ENCODE data around the gene NOP53. TPM values are rescaled to one million over a fixed set of nuclear protein-coding genes. Genes with fewer than 3 reads are reported as not detected.

NOP53 gene
- total RNA-seq, 1 donor from 2014 or later = 282 TPM

DNA sequence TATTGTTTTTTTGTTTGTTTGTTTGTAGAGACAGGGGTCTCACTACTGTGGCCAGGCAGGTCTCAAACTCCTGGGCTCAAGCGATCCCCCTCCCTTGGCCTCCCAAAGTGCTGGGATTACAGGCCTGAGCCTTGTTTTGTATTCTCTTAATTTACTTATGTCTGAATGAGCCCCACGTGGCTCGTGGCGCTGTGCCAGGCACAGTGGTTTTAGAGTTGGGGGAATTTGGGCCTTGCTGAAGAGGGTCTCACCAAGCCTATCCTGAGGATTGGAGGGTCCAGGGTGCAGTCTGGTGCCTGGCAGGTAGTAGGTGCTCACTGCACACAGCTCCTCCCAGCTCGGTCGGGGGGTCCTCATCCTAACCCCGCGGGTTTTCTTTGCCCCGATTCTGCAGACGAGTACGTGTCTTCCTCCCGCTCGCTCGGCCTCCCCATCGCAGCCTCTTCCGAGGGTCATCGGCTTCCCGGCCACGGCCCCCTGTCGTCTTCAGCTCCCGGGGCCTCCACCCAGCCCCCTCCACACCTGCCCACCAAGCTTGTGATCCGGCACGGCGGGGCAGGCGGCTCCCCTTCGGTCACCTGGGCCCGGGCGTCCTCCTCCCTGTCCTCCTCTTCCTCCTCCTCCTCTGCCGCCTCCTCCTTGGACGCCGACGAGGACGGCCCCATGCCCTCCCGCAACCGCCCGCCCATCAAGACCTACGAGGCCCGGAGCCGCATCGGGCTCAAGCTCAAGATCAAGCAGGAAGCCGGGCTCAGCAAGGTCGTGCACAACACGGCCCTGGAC is 44.2 kb upstream of the NOP53 start:
- Histone ChIP-seq H3K9me3 (no peaks in the 10 kb centered on the region), H3K27me3 (ENCODE audit: low read depth) (no peaks in the 10 kb centered on the region), H3K27ac (no peak overlapping the region), H3K4me1 (peaks cover 6% of the 10 kb centered on the region), H3K4me3 (no peak overlapping the region), H3K36me3 (peaks cover 51% of the 10 kb centered on the region)
- ATAC-seq (no peak), DNase-seq (no peak)
- intact Hi-C loops (cut with DNase I) = no loop called here
- TF ChIP-seq, protein P1, sequence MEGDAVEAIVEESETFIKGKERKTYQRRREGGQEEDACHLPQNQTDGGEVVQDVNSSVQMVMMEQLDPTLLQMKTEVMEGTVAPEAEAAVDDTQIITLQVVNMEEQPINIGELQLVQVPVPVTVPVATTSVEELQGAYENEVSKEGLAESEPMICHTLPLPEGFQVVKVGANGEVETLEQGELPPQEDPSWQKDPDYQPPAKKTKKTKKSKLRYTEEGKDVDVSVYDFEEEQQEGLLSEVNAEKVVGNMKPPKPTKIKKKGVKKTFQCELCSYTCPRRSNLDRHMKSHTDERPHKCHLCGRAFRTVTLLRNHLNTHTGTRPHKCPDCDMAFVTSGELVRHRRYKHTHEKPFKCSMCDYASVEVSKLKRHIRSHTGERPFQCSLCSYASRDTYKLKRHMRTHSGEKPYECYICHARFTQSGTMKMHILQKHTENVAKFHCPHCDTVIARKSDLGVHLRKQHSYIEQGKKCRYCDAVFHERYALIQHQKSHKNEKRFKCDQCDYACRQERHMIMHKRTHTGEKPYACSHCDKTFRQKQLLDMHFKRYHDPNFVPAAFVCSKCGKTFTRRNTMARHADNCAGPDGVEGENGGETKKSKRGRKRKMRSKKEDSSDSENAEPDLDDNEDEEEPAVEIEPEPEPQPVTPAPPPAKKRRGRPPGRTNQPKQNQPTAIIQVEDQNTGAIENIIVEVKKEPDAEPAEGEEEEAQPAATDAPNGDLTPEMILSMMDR (IDR thresholded peaks at IDR 0.05) = no peak

GRCh38 chr19:47701717-47702552 is 43.4 kb upstream of the NOP53 start:
- DNase-seq = no peak
- H3K9me3 ChIP-seq = no peaks in the 10 kb centered on the region
- TF ChIP-seq, protein P1 (IDR thresholded peaks at IDR 0.05) = no peak
- intact Hi-C loops (cut with DNase I) = no loop called here
- peaks cover 6% of the 10 kb centered on the region for H3K4me1 ChIP-seq
- H3K4me3 ChIP-seq = no peak overlapping the region
- H3K36me3 ChIP-seq = peaks cover 47% of the 10 kb centered on the region
- no peaks in the 10 kb centered on the region for H3K27me3 ChIP-seq (ENCODE audit: low read depth)
- ATAC-seq = no peak
- no peak overlapping the region for H3K27ac ChIP-seq

- intact Hi-C loops (cut with DNase I) = no loop called here
- ATAC-seq = no peak
- Histone ChIP-seq H3K27ac (no peak overlapping the region), H3K27me3 (ENCODE audit: low read depth) (no peaks in the 10 kb centered on the region), H3K9me3 (no peaks in the 10 kb centered on the region), H3K4me1 (peaks cover 5% of the 10 kb centered on the region), H3K4me3 (no peak overlapping the region), H3K36me3 (peaks cover 47% of the 10 kb centered on the region)
- TF ChIP-seq, protein P1 (IDR thresholded peaks at IDR 0.05) = no peak
- DNase-seq = no peak
Observed at GRCh38 chr19:47702671-47703070, 42.7 kb upstream of the NOP53 start.

- Histone ChIP-seq H3K9me3 (no peaks in the 10 kb centered on the region), H3K27me3 (ENCODE audit: low read depth) (no peaks in the 10 kb centered on the region), H3K4me3 (no peak overlapping the region), H3K36me3 (peaks cover 45% of the 10 kb centered on the region), H3K4me1 (no peaks in the 10 kb centered on the region), H3K27ac (no peak overlapping the region)
- intact Hi-C loops (cut with DNase I) = no loop called here
- ATAC-seq = no peak
- TF ChIP-seq, protein P1 (IDR thresholded peaks at IDR 0.05) = no peak
- no peak for DNase-seq
Observed at GRCh38 chr19:47703301-47703700, 42.0 kb upstream of the NOP53 start.

GRCh38 chr19:47704024-47704423 is 41.3 kb upstream of the NOP53 start:
- no peaks in the 10 kb centered on the region for H3K4me1 ChIP-seq
- H3K4me3 ChIP-seq = no peak overlapping the region
- no peaks in the 10 kb centered on the region for H3K27me3 ChIP-seq (ENCODE audit: low read depth)
- H3K36me3 ChIP-seq = peaks cover 38% of the 10 kb centered on the region
- H3K9me3 ChIP-seq = no peaks in the 10 kb centered on the region
- no peak overlapping the region for H3K27ac ChIP-seq
- intact Hi-C loops (cut with DNase I) = no loop called here
- DNase-seq (no peak), ATAC-seq (no peak)
- TF ChIP-seq, protein P1 (IDR thresholded peaks at IDR 0.05) = no peak
